HepG2 (cell line): ENCODE results near the gene C2orf78. TPM values are rescaled to one million over a fixed set of nuclear protein-coding genes. Genes with fewer than 3 reads are reported as not detected.
A peak's percentile ranks its signal among the peaks of the same experiment; 100 is the strongest.

Source experiments
- CHD4 ChIP-seq: fragments of 200-600 bp; sonication (generic); IDR thresholded peaks from 2 replicates; pipeline ENCODE4 v1.7.0; 2017; ENCODE audit warnings: mild to moderate bottlenecking, low read length, borderline replicate concordance
- GZF1 ChIP-seq: sonication (generic); formaldehyde crosslinking; IDR thresholded peaks from 2 replicates; pipeline ENCODE4 v1.5.1; 2020; ENCODE audit warnings: mild to moderate bottlenecking, missing genetic modification reagents
- HBP1 ChIP-seq: IDR thresholded peaks from 2 replicates; pipeline ENCODE4 v1.6.1; 2016; ENCODE audit warnings: low read depth, control low read depth
- HDAC1 ChIP-seq: sonication (generic); formaldehyde crosslinking; IDR thresholded peaks from 2 replicates; pipeline ENCODE4 v1.5.1; 2020; ENCODE audit warnings: mild to moderate bottlenecking, missing genetic modification reagents
- MXD3 ChIP-seq: IDR thresholded peaks from 2 replicates; pipeline ENCODE4 v1.6.1; 2016; ENCODE audit warnings: mild to moderate bottlenecking, missing biosample characterization, missing genetic modification reagents
- NFAT5 ChIP-seq: sonication (generic); formaldehyde crosslinking; IDR thresholded peaks from 2 replicates; pipeline ENCODE4 v1.4.0; 2020; ENCODE audit warnings: missing genetic modification reagents
- NFE2L1 ChIP-seq: sonication (generic); formaldehyde crosslinking; IDR thresholded peaks from 2 replicates; pipeline ENCODE4 v1.4.0; 2020; ENCODE audit warnings: missing genetic modification reagents, mild to moderate bottlenecking, borderline replicate concordance
- THAP11 ChIP-seq: IDR thresholded peaks from 2 replicates; pipeline ENCODE4 v1.6.1; 2016; ENCODE audit warnings: missing biosample characterization, missing genetic modification reagents
- ZBTB14 ChIP-seq: sonication (generic); formaldehyde crosslinking; IDR thresholded peaks from 2 replicates; pipeline ENCODE4 v1.4.0; 2020; ENCODE audit warnings: missing genetic modification reagents
- ZBTB33 ChIP-seq: sonication (generic); formaldehyde crosslinking; IDR thresholded peaks from 2 replicates; pipeline ENCODE4 v1.4.0; 2020; ENCODE audit warnings: missing genetic modification reagents
- ZBTB46 ChIP-seq: sonication (generic); formaldehyde crosslinking; IDR thresholded peaks from 2 replicates; pipeline ENCODE4 v1.4.0; 2020; ENCODE audit warnings: mild to moderate bottlenecking, missing genetic modification reagents, borderline replicate concordance
- ZFYVE20 ChIP-seq: sonication (generic); formaldehyde crosslinking; IDR thresholded peaks from 2 replicates; pipeline ENCODE4 v1.8.0; 2023; ENCODE audit warnings: low read depth, mild to moderate bottlenecking, moderate library complexity, missing genetic modification reagents, borderline replicate concordance
- ZNF275 ChIP-seq: sonication (generic); formaldehyde crosslinking; IDR thresholded peaks from 2 replicates; pipeline ENCODE4 v1.8.0; 2022; ENCODE audit warnings: missing genetic modification reagents, mild to moderate bottlenecking, inconsistent platforms, borderline replicate concordance
- ZNF563 ChIP-seq: sonication (generic); formaldehyde crosslinking; IDR thresholded peaks from 2 replicates; pipeline ENCODE4 v1.8.0; 2022; ENCODE audit warnings: mild to moderate bottlenecking, moderate library complexity, missing genetic modification reagents
- polyA plus RNA-seq, 8 experiments: library from polyadenylated mRNA; depleted of rRNA in 3 of 8; stranded (reverse) in 7 of 8; unstranded in 1 of 8; fragments of >200 nt; fragmentation: Illumina TruSeq in 4 of 8; extraction: Trizol in 4 of 8; gene quantifications; 2 replicates each; pipeline versions ENCODE4 v1.2.1 to v1.2.3, GENCODE V29; 2011 to 2016; ENCODE audit warnings: low read depth in 4 of 8, missing spikeins in 1 of 8, mixed read lengths in 1 of 8; ENCODE audit not compliant: insufficient read depth in 1 of 8
- total RNA-seq, 5 experiments: library from RNA; depleted of rRNA; stranded (reverse); fragments of >200 nt; fragmentation: Illumina TruSeq; extraction: Trizol; gene quantifications; 2 replicates each; pipeline ENCODE4 v1.2.3, GENCODE V29; 2016; ENCODE audit warnings: low read depth in 1 of 5

Gene C2orf78
- total and polyA plus RNA-seq, 2 of the 13 experiments (the other 11 are each of a cell fraction or from before 2014, with no cell fraction given), result not detected

GRCh38 chr2:73828818-73829570 is 45.0 kb downstream of the C2orf78 start, which contains the start of gene STAMBP (continued):
- TF ChIP-seq GZF1 (CRISPR knock-in tag) (no peak), ZNF563 (CRISPR knock-in tag) (peak; percentile 91), THAP11 (CRISPR knock-in tag) (peak; percentile 88), ZBTB33 (CRISPR knock-in tag) (no peak), ZBTB14 (CRISPR knock-in tag) (no peak), NFAT5 (CRISPR knock-in tag) (0 out of 2 replicates have a peak, but pooled peaks have one; percentile 71), HBP1 (CRISPR knock-in tag) (no peak; the same call in 1 of the 2 replicates), ZNF275 (CRISPR knock-in tag) (peak; percentile 88; the same call in 1 of the 2 replicates), MXD3 (CRISPR knock-in tag) (peak; percentile 70; the same call in 1 of the 2 replicates), ZFYVE20 (CRISPR knock-in tag) (no peak), HDAC1 (peak; percentile 75), CHD4 (no peak), NFE2L1 (no peak), ZBTB46 (CRISPR knock-in tag) (no peak)
